Skin of body (tissue), 2 donors: ENCODE data around the gene FOXJ2. TPM values are rescaled to one million over a fixed set of nuclear protein-coding genes. Genes with fewer than 3 reads are reported as not detected.
"Not testable (repeated sequence)": the region's sequence is repeated elsewhere in the genome, so short reads cannot be mapped to it uniquely, and the experiment has no call there.

Source experiments
- DNase-seq: peaks from one replicate; lab custom pipeline; 2025; lab: John Stamatoyannopoulos, UW
- total RNA-seq: library from RNA; depleted of rRNA; stranded (reverse); fragments of >200 nt; gene quantifications from one replicate; pipeline ENCODE4 v1.2.3, GENCODE V29; 2014

FOXJ2 gene
- total RNA-seq, result 10.9 TPM

DNA sequence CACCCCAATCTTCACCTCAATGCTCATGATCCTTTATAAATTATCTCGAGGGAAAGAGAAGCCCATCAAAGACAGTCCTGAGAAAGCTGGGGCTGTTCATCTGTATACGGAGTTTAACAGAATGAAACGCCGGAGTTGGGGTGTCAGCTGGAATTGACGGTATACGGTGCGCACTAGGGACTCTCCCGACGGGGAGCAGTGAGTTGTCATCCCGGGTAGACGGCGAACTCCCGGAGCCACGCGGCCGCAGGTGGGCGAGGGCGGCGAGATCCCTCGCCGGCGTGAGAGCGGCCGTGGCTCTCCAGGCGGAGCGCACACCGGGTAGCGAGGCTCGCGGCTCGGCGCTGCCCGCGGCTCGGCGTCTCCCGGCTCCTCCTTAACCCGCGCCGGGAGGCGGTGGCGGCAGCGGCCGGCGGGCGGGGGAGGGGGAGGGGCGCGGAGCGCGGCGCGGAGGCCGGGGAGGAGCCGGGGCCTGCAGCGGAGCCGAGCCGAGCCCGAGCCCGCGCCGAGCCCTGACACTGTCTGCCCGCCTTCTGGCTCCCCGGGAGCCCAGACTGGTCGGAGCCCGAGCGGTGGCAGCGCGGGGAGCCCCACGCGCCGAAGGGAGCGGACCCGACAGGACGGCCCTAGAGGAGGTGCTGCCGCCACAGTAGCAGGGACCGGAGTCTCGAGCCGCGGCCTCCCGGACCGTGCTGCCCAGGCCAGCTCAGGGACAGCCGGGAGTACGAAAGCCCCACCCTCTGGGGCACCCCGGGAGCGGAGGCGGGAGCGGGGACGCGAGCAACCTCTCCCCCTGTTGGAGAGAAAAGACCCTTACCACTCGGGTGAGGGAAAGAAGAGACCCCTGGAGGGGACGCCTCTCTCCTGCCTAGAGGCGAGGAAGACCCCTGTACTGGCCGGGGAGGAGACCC lies at the start of gene FOXJ2:
Gene FOXJ2, plus strand, starts transcription at position 475 of the 911 bp plus-strand sequence. CDS start 7,117 bp downstream, outside the sequence.
- peak; percentile 70 for DNase-seq

DNA sequence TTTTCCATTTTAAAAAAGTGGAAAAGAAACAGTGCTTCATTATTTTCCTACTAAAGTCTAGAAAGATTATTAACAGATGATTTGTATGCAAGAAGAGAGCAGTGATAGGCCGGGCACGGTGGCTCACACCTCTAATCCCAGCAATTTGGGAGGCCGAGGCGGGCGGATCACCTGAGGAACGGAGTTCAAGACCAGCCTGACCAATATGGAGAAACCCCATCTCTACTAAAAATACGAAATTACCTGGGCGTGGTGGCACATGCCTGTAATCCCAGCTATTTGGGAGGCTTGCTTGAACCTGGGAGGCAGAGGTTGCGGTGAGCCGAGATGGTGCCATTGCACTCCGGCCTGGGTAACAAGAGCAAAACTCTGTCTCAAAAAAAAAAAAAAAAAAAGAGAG lies 49.5 kb upstream of the FOXJ2 start:
- not testable (repeated sequence) for DNase-seq

- DNase-seq, result not testable (repeated sequence)
These were observed 49.1 kb upstream of the FOXJ2 start for GRCh38 chr12:7983460-7983859.

- no peak for DNase-seq
These were observed 47.6 kb upstream of the FOXJ2 start for GRCh38 chr12:7984900-7985299.

DNA sequence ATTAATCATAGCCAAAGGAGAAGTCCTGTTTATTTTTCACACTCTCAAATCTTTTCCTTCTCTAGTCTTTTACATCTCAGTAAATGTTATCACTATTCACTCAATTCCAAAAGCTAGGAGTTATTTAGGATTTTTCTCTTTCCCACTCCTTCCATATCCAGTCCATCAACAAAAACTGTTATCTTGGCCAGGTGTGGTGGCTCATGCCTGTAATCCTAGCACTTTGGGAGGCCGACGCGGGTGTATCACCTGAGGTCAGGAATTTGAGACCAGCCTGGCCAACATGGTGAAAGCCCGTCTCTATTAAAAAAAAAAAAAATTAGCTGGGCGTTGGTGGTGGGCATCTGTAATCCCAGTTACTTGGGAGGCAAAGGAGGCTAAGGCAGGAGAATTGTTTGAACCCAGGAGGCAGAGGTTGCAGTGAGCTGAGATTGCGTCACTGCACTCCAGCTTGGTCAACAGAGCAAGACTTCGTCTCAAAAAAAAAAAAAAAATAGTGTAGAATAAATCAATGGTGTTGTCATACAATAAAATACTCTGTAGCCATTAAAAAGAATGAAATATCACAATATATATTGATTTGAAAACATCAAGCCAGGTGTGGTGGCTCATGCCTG lies 46.6 kb upstream of the FOXJ2 start:
- no peak for DNase-seq

DNA sequence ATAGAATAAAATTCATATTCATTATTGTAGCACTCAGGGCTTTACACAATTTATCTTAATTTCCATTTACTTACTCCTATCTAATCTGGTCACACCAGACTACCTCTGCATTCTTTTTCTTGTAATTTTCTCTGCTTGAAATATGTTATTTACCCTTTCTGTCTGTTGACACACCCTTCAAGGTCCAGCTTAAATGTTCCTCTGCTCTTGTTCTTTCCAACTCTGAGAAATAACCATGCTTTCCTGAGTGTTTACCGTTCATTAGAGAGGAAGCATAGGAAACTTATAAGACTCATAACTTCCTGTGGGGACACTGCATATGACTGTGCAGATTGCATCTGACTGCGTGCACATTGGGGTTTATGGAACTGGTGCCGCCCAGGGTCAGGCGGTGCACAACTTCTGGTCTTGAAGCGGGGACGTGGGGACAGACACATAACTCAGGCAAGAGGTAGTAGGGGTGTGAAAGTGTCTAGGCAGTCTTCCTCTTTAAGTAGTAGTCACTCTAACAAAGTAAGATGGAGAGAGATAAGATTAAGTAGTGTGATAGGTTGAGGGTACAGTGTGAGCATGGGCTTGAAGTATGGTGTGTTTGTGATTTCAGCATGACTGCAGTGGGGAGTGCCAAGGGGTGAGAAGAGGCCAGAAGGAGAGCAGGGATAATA lies 42.6 kb upstream of the FOXJ2 start:
- peak; percentile 18 for DNase-seq

- no peak for DNase-seq
These were observed 41.0 kb upstream of the FOXJ2 start for GRCh38 chr12:7991535-7991934.

- DNase-seq, result peak; percentile 84
These were observed 37.7 kb upstream of the FOXJ2 start for GRCh38 chr12:7994731-7995205.

DNA sequence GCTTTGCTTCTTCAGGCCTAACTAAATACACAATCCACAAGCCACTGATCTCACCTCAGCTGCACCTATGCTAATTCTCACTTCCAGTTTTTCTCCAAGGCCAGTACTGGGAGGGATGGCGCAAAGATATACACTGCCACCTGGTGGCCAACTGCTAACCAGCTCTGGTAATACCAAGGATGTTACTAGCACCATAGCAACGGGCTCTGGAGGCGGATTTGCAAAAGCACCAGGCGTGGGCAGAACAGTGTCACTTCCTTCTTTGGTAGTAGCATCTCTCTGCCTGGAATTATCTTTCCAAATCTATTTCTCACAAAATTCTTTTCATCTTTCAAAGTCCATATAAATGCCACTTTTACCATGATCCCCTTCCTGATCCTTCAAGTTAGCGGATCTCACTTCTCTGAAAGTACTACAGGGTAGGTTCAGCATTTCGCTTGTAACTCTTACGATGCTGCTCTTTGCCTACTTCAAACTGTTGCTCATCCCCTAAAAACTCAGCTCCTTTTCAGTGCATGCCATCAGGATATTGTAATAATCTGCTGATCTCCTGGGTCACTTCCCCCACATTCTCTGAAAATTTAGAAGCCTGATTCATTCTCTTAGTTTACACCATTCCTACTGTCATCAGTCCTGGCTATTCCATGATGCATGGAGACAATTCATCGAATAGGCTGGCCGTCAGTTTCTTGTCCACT lies 37.1 kb upstream of the FOXJ2 start:
- DNase-seq, result peak; percentile 86

- DNase-seq, result not testable (repeated sequence)
These were observed 31.7 kb upstream of the FOXJ2 start for GRCh38 chr12:8000827-8001226.

DNA sequence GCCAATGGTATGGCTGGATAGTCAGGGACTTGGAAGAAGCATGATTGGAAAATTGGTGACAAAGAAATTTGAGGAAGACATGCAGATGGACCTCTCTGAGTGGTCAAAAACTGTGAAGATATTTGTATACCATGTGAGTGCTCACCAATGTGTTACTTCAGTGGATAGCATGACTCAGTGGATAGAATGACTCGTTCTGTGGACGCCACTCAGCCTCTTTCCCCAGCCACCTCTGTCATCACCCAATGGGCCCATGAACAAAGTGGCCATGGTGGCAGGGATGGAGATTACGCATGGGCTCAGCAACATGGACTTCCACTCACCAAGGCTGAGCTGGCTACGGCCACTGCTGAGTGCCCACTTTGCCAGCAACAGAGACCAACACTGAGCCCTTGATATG lies 31.0 kb upstream of the FOXJ2 start:
- DNase-seq, result not testable (repeated sequence)

- DNase-seq, result not testable (repeated sequence)
These were observed 27.6 kb upstream of the FOXJ2 start for GRCh38 chr12:8004897-8005296.

DNA sequence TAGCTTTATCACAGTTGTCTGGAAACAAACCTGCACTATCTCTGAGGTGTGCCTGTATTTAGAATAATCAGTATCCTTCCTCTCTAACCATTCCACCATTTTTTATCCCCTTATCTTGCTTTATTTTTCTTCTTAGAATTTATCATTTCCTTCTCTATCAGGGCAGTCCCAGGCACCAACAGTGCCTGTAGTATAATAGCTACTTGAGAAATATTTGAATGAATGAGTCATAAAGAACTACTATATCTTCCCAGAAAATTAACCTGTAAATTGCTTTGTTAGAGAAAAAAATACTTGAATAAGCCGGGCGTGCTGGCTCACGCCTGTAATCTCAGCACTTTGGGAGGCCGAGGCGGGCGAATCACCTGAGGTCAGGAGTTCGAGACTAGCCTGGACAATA lies 21.2 kb upstream of the FOXJ2 start:
- DNase-seq, result no peak

- no peak for DNase-seq
These were observed 19.7 kb upstream of the FOXJ2 start for GRCh38 chr12:8012651-8013309.

GRCh38 chr12:8014836-8015235 lies 17.7 kb upstream of the FOXJ2 start:
- no peak for DNase-seq

DNA sequence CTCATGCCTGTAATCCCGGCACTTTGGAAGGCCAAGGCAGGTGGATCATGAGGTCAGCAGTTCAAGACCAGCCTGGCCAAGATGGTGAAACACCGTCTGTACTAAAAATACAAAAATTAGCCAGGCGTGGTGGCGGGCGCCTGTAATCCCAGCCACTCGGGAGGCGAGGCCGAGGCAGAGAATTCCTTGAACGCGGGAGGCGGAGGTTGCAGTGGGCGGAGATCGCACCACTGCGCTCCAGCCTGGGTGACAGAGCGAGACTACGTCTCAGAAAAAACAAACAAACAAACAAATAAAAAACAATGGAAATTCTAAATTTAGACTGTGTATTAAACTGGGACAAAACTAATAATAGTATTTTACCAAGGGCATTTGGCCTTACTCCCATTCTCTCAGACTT lies 14.3 kb upstream of the FOXJ2 start:
- DNase-seq, result not testable (repeated sequence)

- DNase-seq, result no peak
These were observed 13.6 kb upstream of the FOXJ2 start for GRCh38 chr12:8018666-8019581.

DNA sequence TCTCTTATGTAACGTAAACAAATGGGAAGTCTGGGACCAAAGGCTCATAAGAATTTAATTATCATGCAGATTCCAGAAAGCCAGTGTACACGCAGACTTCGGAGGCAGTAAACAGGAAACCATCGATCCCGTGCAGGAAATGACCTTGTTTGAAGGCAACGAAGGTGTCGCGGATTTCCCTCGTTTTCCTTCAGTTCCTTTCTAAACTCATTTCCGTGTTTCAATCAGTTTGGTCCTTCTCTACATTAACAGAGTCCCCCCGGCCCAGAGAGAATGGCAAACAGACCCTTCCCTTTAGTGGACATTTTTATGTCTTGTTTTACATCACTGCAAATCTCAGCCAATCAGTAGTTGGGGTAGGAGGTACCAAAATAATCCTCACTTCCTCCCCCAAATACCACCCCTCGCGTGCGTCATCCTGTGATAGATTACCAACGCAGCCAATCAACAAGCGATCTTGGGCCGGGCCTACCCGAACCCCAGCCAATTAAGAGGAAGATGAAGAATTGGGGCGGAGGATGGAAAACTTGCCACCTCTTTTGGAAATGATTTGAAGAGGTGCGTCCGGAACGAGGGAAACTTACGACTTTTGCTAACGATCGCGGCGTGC lies 6.1 kb upstream of the FOXJ2 start:
- peak; percentile 99 for DNase-seq

DNA sequence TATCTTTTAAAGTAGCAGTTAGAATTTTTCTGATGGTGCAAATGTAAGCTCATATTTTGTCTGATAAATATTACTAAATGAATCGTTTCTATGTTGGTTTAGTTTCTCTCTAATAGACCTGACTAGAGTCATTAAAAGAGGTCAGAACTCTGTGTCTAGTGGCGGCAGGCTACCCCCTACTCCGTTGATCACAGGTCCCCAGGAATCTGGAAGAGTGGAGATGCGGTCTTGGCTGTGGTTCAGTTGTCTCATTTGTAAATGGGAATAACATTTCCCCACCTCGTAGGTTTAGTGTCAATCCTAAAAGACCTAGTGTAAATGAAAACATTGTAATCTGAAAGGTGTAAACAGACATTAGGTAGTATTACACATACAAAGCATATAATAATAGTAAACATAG lies 4.7 kb upstream of the FOXJ2 start:
- DNase-seq, result no peak
